Activated CD8-positive, alpha-beta memory T cell treated with anti-CD3 and anti-CD28 coated beads, Interleukin-2, amount 50 U/mL, for 4 hours (primary cell): ENCODE measurements around the gene UBL3.

Experiments
- DNase-seq: peaks from one replicate; pipeline ENCODE4 v3.0.0-alpha.2; 2020

The UBL3 gene

GRCh38 chr13:29855784-29856183, 5.4 kb upstream of the UBL3 start:
- no peak for DNase-seq

- DNase-seq: no peak
Measured at GRCh38 chr13:29855009-29855408, 4.6 kb upstream of the UBL3 start.

DNA sequence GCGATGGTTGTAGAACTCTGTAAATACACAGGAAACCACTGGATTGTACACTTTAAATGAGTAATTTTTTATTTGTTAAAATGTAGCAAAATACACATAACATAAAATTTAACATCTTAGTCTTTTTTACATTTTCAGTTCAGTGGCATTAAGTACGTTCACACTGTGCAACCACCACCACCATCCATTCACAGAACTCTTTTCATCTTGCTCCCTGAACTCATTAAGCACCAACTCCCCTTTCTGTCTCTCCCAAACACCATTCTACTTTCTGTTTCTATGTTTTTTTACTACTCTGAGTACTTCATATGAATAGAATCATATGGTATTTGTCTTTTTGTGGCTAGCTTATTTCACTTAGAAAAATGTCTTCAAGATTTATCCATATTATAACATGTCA, 2.7 kb upstream of the UBL3 start:
- DNase-seq: no peak

- no peak for DNase-seq
Measured at GRCh38 chr13:29852472-29853054, 2.1 kb upstream of the UBL3 start.

GRCh38 chr13:29849731-29850212, 645 bp downstream of the UBL3 start:
- peak; percentile 39 for DNase-seq

DNA sequence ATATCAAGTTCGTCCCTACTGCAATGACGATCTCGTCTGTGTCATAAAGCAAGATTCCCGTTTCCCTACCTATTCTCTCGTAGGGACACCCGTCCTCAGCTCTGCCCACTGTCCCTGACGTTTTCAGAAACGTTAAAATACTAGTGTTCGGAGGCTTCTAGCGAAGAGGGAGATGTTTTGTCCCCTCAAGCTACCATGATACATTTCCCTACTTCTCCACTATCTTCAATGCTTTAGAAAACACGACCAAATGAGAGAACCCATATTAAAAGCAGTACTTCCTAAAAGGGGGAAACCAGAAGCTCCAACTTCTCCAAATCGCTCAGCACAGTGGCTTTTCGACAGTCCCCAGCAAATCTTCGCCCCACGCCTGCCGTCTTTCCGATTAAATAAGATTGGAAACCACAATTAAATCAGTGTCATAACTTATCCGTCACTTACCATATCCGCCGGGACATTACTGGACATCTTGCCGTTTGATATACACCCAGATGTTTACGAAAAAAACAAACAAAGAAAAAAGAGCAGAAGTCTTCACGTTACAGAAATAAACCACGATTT, 1.3 kb downstream of the UBL3 start:
- DNase-seq: no peak

DNA sequence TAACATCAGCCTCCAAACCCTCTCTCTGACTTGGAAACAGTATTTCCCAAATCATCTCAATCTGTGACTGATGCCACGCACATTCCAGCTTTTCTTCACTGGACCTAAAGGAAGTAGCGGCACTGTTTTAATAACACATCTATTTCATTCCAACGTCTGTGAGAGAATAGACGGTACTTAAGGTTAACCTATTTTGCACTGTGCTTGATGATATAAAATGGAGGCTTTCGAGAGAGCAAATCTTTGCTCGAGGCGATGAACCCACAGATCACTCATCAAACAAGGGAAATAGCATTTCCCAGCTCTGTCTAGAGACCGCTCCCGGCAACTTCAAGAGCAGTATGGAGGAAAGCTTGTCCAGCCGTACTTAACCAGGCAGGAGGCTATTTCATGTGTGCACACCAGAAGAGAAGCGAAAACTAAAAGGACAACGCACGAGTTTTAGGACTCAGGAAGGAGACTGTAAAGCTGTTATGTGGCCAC, 2.9 kb downstream of the UBL3 start:
- DNase-seq: no peak

GRCh38 chr13:29846475-29847256, 3.8 kb downstream of the UBL3 start:
- no peak for DNase-seq

DNA sequence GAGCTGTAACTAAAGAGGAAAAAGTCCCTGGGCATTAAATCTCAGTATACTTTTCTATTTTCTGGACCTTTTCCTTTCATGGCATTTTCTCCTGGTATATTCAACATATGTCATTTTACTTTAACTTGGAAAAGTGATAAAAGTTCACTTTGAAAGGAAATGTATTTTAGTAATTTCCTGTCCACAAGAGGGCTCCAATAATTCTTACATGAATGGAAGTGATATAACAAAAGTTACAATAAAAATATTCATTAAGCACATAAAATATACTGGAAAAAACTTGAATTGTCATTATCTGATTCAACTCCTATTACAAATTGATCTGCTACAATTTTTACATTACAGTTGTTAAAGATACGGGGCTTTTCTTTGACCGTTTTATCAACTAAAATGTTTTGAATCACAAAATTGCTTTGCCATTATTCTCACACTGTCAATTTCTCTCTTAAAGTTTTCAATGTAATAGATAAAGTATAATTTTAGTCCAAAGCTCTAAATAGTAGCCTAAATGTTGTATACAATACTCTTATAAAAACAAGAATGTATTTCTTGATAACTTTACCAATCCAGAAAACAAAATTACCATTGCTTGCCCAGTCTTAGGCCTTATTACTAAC, 4.9 kb downstream of the UBL3 start:
- DNase-seq: no peak

DNA sequence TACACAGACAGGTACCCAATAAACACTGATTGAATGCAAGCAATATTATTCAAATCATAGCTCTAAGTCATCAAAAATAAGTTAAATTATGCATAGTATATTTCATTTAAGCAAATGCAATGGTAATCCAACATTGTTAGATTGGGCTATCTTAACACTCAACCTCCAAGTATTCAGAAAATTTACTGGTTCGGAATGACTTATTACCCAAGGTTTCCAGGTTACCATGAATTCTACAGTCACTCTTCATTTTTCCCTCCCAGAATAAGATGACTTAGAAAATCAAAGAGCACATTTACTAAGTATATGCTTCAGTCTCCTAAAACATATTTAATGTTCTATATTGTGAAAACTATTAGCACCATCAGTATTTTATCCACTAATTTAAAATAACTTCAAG, 6.0 kb downstream of the UBL3 start:
- no peak for DNase-seq

DNA sequence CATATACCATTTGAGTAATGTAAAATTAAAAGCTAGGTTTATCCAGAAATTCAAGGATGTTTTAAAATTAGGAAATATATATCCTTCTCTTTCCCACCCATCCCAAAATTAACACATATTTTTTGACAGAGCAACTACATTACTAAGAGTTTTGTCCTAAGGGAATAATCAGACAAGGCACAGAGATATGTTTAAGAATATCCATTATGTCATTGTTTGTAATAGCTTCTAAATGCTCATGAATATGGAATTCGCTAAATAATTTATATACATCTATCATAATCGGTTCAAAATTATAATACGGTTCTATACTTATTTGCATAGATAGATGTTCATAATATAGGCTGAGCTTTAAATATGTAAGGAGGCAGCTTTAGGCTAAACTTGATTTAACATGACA, 9.8 kb downstream of the UBL3 start:
- no peak for DNase-seq

- DNase-seq: no peak
Measured at GRCh38 chr13:29835280-29836061, 14.9 kb downstream of the UBL3 start.

DNA sequence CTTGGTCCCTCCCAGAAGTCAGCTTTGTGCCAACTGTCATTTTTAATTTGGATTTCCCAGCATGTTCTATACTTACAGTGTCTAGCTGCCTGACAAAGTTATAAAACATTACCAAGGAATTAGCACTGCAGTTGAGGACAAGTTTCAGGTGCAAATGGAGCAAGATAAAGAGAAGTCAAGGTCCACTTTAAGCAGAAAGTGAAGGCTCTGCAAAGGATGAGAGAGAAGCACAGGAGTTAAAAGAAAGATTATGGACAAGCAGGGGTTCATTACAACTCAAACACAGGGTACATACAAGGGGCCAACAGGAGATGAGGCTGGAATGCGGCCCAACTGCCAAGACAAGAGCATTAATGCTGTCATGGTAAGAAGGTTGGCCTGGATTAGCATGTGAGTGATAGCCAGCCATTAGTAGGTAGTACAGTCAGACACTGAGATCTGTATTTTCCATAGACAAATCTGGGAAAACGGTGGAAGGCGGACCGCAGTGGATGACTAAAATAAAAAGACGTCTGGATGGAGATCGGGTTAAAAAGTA, 17.6 kb downstream of the UBL3 start:
- DNase-seq: no peak

DNA sequence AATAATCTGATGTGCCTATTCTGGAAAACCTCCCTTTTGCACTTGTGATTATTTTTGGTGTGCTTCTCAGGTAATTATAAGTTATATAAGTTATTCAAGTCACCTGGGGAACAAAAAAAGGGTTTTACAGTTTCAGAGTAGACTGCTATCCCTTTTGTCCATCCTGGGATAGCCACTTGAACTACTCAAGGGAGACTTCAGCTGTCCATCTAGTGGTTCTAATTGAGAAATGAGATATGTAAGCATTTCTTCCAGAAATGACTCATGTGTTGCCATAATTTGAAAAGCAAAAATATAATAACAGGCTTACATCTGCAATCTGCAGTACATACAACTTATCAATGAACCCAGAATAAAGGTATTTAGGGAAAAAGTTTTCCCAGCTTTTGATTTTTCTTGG, 20.4 kb downstream of the UBL3 start:
- DNase-seq: no peak

DNA sequence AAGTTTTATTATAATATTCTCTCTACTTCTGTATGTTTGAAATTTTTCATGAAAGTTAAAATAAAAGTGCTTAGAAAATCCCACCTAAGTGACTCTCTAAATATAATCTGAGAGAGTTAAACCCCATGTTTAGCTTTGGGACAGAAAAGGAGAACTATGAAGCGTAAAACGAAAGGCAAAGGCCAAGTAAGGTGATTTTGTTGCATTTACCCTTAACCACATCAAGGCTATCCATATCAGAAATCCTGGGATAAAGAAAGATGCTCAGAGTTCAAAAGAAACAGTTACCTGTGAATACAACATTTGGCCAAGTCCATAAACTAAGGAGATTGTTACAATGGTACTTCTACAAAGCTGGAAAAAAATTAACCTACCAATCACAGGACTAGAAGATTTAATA, 31.3 kb downstream of the UBL3 start:
- DNase-seq: no peak

DNA sequence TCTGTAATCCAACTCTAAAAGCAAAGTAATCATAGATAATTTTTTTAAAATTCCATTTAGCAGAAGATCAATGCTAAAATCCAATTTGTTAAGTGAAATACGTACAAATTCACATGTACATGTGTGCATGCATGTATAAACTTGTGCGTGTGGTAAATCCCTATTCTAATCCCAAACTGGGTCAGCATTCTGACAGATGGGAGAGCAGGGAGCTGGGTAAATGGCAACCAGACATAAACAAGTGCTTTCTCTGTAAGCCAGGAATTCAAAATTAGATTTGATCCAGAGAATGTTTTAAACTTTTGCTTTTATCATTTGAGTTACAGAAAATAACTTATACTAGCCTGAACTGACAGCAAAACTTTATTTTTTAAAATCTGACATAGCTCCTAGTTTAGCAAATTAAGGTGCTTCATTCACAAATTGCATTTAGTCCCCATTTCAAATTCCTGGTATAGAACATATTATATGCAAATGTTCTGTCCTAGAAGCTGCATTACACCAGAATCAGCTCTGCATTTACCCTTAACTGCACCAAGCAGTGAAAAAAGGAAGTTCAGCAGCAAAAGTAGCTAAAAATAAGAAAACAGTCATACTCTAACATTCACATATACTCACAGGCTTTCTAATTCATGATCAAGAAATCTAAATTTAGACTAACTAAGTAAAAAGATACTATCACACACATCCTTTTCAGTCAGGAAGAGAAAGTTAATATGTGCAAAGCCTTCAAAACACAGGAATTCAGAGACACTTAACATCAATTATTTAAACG, 32.6 kb downstream of the UBL3 start:
- no peak for DNase-seq

DNA sequence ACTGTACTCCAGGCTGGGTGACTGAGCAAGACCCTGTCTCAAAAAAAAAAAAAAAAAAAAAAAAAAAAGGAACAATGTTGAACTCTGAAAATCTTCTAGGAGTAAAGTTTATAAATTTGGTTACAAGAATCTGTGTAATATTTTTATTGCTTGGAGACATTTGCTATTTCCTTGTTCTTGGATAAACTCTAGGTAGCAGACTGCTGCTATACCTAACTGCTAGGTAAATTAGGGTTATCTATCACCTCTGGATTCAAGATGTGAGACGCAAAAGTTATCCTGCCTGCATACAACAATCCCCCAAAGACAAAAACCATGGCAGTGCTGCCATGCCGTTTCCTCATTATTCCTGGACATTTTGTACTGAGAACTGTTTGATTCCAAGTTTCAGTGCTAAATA, 33.7 kb downstream of the UBL3 start:
- DNase-seq: no peak

DNA sequence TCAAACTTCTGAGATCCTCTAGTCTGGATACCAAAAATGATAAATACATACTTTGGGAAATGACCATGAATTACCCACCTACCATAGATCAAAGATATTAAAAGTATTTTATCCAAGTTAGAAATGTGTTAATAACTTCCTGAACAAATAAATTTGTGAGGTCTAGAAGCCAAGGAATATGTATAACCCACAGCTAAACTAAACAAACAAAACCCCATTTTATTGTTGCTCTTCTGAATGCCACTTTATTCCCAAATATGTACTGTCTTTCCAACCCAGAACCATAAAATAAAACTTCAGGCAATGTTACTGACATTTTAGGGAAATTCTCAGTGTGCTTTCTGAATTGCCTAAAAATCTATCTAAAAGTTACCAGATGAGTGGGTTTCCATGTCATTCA, 35.1 kb downstream of the UBL3 start:
- DNase-seq: no peak

GRCh38 chr13:29810898-29811297, 39.5 kb downstream of the UBL3 start:
- DNase-seq: no peak

GRCh38 chr13:29810145-29810742, 40.2 kb downstream of the UBL3 start:
- DNase-seq: no peak

GRCh38 chr13:29808264-29808663, 42.2 kb downstream of the UBL3 start:
- DNase-seq: no peak
